ENCODE results near the gene SPATA33. TPM values are rescaled to one million over a fixed set of nuclear protein-coding genes. Genes with fewer than 3 reads are reported as not detected.

Gene SPATA33
- total RNA-seq, 6 experiments from 2014 or later, result 6.3 to 10.1 (median 7.8) TPM

DNA sequence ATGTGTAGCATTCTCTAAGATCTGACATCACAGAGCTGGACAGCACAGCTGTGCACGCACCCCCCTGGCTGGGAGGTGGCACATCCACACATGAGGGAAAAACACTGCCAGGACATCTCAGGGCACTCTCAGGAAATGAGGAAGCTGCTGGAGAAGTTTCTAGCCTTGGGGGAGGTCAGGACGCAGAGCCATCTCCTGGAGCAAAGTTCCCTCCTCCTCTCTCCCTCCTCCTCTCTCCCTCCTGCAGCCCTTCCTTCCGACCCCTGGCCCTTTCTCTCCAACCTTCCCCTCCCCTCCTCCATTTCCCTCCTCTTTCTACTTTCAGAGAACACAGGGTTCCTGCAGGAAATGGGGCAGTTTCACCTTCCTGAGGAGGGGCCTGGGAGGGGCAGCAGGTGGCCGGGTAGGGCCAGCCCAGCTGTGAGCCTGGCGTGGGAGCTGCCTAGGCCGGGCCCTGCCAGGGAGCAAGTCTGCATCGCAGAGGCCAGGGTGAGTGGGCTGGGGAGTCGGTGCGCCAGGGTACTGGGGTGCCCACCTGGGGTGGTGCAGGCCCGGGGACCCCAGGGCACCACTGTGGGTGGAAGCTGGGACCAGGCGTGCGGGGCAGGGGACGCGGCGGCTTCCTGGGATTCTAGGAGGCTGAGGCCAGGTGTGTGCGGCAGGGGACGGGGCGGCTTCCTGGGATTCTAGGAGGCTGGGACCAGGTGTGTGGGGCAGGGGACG is 44.2 kb upstream of the SPATA33 start, which contains the start of gene DPEP1:
Gene DPEP1, plus strand, starts transcription at position 412 of the 723 bp plus-strand sequence. CDS start 16,769 bp downstream, outside the sequence.
- Mint-ChIP-seq H3K36me3 (ENCODE audit: low read depth) (no peaks in the 10 kb centered on the region), H3K27me3 (ENCODE audit: insufficient read depth) (peaks cover 10% of the 10 kb centered on the region), H3K4me3 (no peak within 1 kb of the TSS), H3K27ac (no peak within 1 kb of the TSS), H3K9me3 (no peaks in the 10 kb centered on the region), H3K4me1 (ENCODE audit: low read depth) (peaks cover 13% of the 10 kb centered on the region)
- TF ChIP-seq, protein P1, sequence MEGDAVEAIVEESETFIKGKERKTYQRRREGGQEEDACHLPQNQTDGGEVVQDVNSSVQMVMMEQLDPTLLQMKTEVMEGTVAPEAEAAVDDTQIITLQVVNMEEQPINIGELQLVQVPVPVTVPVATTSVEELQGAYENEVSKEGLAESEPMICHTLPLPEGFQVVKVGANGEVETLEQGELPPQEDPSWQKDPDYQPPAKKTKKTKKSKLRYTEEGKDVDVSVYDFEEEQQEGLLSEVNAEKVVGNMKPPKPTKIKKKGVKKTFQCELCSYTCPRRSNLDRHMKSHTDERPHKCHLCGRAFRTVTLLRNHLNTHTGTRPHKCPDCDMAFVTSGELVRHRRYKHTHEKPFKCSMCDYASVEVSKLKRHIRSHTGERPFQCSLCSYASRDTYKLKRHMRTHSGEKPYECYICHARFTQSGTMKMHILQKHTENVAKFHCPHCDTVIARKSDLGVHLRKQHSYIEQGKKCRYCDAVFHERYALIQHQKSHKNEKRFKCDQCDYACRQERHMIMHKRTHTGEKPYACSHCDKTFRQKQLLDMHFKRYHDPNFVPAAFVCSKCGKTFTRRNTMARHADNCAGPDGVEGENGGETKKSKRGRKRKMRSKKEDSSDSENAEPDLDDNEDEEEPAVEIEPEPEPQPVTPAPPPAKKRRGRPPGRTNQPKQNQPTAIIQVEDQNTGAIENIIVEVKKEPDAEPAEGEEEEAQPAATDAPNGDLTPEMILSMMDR (IDR thresholded peaks at IDR 0.05), result no peak
- no peak for DNase-seq

DNA sequence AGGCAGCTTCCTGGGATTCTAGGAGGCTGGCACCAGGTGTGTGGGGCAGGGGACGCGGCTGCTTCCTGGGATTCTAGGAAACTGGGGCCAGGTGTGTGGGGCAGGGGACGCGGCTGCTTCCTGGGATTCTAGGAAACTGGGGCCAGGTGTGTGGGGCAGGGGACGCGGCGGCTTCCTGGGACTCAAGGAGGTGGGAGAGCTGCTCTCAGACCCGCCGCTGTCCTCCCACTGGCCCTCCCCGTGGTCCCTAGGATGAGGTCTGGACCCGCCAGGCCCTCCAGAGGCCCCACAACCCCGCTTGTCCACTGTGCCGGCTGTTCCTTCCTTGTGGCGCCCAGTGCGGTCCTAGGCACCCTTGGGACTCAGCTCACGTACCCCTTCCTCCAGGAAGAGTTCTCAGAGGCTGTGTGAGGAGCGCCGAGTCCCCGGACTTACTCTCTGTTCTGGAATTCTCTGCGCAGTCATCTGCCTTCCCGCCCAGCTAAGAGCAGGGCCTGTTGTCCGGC is 43.6 kb upstream of the SPATA33 start:
- no peak overlapping the region for H3K4me3 Mint-ChIP-seq
- no peak overlapping the region for H3K27ac Mint-ChIP-seq
- peaks cover 13% of the 10 kb centered on the region for H3K4me1 Mint-ChIP-seq (ENCODE audit: low read depth)
- no peaks in the 10 kb centered on the region for H3K9me3 Mint-ChIP-seq
- TF ChIP-seq, protein P1 (IDR thresholded peaks at IDR 0.05), result no peak
- DNase-seq, result no peak
- H3K36me3 Mint-ChIP-seq (ENCODE audit: low read depth), result no peaks in the 10 kb centered on the region
- H3K27me3 Mint-ChIP-seq (ENCODE audit: insufficient read depth), result peaks cover 10% of the 10 kb centered on the region

DNA sequence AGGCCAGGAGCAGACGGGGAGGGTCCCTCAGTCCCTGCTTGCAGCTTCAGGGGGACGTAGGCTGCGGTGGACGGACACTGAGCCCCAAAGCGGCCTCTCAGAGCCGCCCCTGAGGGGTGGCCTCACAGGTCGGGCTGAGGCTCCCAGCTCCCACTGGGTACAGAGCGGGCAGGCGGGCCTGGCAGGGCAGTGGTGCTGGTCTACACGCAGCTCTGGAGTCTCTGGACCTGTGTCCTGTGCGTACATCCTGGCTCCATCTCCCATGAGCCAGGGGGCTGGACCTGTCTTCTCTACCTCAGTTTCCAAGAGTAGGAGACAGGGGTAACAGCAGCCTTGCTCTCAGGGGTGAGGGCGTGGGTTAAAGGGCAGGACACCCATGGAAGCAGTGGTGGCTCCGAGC is 42.5 kb upstream of the SPATA33 start:
- no peak for DNase-seq
- Mint-ChIP-seq H3K9me3 (no peaks in the 10 kb centered on the region), H3K4me3 (no peak overlapping the region), H3K27me3 (ENCODE audit: insufficient read depth) (peaks cover 10% of the 10 kb centered on the region), H3K27ac (no peak overlapping the region), H3K36me3 (ENCODE audit: low read depth) (no peaks in the 10 kb centered on the region), H3K4me1 (ENCODE audit: low read depth) (peaks cover 13% of the 10 kb centered on the region)
- TF ChIP-seq, protein P1 (IDR thresholded peaks at IDR 0.05), result no peak

DNA sequence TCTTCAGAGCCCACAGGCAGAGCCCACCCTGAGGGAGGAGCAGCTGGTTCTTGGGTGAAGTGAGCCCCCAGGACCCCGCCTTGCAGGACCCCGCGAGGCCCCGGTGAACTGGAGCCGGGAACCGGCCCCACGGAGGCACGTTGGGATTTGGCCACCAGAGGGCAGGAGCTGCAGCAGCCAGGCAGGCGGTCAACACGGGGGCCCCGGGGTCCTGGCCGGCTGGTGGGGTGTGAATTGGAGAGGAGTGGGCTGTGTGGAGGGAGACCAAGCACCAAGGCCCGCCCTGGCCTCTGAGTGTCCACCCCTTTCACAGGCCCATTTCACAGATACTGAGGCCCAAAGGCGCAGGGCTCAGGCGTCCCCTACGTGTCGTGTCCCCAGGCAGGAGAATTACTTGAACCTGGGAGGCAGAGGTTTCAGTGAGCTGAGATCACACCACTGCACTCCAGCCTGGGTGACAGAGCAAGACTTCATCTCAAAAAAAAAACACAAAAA is 42.0 kb upstream of the SPATA33 start:
- H3K36me3 Mint-ChIP-seq (ENCODE audit: low read depth), result no peaks in the 10 kb centered on the region
- H3K9me3 Mint-ChIP-seq, result no peaks in the 10 kb centered on the region
- no peak overlapping the region for H3K4me3 Mint-ChIP-seq

GRCh38 chr16:89616623-89617022 is 41.0 kb upstream of the SPATA33 start:
- no peaks in the 10 kb centered on the region for H3K36me3 Mint-ChIP-seq (ENCODE audit: low read depth)
- H3K27ac Mint-ChIP-seq, result no peak overlapping the region
- no peaks in the 10 kb centered on the region for H3K9me3 Mint-ChIP-seq
- H3K27me3 Mint-ChIP-seq (ENCODE audit: insufficient read depth), result peaks cover 11% of the 10 kb centered on the region
- TF ChIP-seq, protein P1 (IDR thresholded peaks at IDR 0.05), result no peak
- H3K4me1 Mint-ChIP-seq (ENCODE audit: low read depth), result peaks cover 13% of the 10 kb centered on the region
- H3K4me3 Mint-ChIP-seq, result no peak overlapping the region
- DNase-seq, result no peak

More for the DNA sequence above, 42.0 kb upstream of the SPATA33 start:
- Mint-ChIP-seq H3K27me3 (ENCODE audit: insufficient read depth) (peaks cover 10% of the 10 kb centered on the region), H3K4me1 (ENCODE audit: low read depth) (peaks cover 13% of the 10 kb centered on the region), H3K27ac (no peak overlapping the region)
- no peak for DNase-seq
- TF ChIP-seq, protein P1 (IDR thresholded peaks at IDR 0.05), result peak; percentile 81

Data from HFFc6 (cell line).